Muscle layer of colon (tissue), 2 donors: Measurements from ENCODE around the gene CACNA1D.

Experiments used
- H3K27ac ChIP-seq: one replicate; pipeline ENCODE4 v1.7.0; 2013; ENCODE audit warnings: low read depth, mild to moderate bottlenecking, low read length, moderate library complexity
- H3K27me3 ChIP-seq, 2 donors: one replicate each; pipeline ENCODE4 v1.7.0; 2013; ENCODE audit warnings: low read length in 2 of 2, mild to moderate bottlenecking in 2 of 2; ENCODE audit not compliant: insufficient read depth in 2 of 2, control insufficient read depth in 1 of 2
- H3K36me3 ChIP-seq: one replicate; pipeline ENCODE4 v1.7.0; 2013; ENCODE audit warnings: mild to moderate bottlenecking, low read length; ENCODE audit not compliant: insufficient read depth
- H3K4me1 ChIP-seq: one replicate; pipeline ENCODE4 v1.7.0; 2013; ENCODE audit warnings: mild to moderate bottlenecking, low read length; ENCODE audit not compliant: insufficient read depth
- H3K4me3 ChIP-seq, 2 donors: one replicate each; pipeline ENCODE4 v1.7.0; 2013; ENCODE audit warnings: low read length in 2 of 2, low read depth in 1 of 2, mild to moderate bottlenecking in 1 of 2, moderate library complexity in 1 of 2
- H3K9ac ChIP-seq: one replicate; pipeline ENCODE4 v1.7.0; 2013; ENCODE audit warnings: low read length
- H3K9me3 ChIP-seq: one replicate; pipeline ENCODE4 v1.7.0; 2013; ENCODE audit warnings: mild to moderate bottlenecking, low read length
- donor health status: abdominal sarcoma.
- donor health status: Adenocarcinoma of cecum.

Gene CACNA1D

DNA sequence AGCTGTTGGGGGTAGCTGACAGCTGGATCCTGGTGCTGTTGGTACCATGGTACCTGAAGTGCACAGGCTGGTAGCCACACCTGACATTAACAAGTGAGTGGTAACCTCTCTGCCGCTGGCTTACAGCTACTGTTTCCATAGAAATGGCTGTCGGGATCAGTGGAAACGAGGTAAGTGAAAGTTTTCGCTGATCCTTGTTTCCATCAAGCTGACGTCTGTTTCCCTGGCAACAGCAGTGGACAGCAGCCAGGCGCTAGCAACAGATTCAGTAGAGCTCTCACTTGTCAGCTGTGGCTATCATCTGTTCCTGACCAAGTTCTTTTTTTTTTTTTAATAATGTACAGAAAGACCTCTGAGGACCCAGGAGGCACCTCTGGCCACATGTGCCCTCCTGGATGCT lies 185.6 kb downstream of the CACNA1D start:
- no peak overlapping the region for H3K4me3 ChIP-seq
- no peak overlapping the region for H3K27ac ChIP-seq

DNA sequence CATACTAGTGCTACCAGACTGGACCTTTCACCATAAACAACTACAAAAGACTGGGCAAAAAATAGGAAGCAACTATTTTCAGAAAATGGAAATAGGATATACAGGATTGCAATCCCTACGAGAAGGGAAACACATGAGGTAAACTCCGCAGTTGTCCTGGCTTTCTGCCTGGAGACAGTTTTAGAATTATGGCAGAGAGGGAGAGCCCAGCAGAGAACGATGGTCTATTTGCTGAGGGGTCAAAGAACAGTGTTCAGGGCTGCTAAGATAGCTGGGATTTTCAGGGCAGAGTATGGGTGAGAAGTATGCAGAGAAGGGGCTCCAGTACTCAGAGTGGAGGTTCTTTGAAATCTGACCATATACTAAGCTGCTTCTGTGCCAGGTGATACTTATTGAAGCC lies 188.4 kb downstream of the CACNA1D start:
- H3K4me1 ChIP-seq: no peaks in the 10 kb centered on the region
- H3K4me3 ChIP-seq: no peak overlapping the region
- H3K27me3 ChIP-seq: peaks cover 0 to 4% of the 10 kb centered on the region in 2 donors
- no peak overlapping the region for H3K27ac ChIP-seq
- no peak overlapping the region for H3K9ac ChIP-seq
- no peaks in the 10 kb centered on the region for H3K36me3 ChIP-seq
- H3K9me3 ChIP-seq: no peaks in the 10 kb centered on the region

More for the DNA sequence above, 185.6 kb downstream of the CACNA1D start:
- H3K27me3 ChIP-seq: peaks cover 0 to 4% of the 10 kb centered on the region in 2 donors
- no peaks in the 10 kb centered on the region for H3K4me1 ChIP-seq
- H3K9me3 ChIP-seq: no peaks in the 10 kb centered on the region
- H3K9ac ChIP-seq: no peak overlapping the region
- H3K36me3 ChIP-seq: no peaks in the 10 kb centered on the region

GRCh38 chr3:53688066-53688465 lies 193.7 kb downstream of the CACNA1D start:
- Histone ChIP-seq H3K9me3 (no peaks in the 10 kb centered on the region), H3K27me3 (no peaks in the 10 kb centered on the region), H3K9ac (no peak overlapping the region), H3K4me1 (no peaks in the 10 kb centered on the region), H3K27ac (no peak overlapping the region), H3K4me3 (no peak overlapping the region), H3K36me3 (no peaks in the 10 kb centered on the region)

DNA sequence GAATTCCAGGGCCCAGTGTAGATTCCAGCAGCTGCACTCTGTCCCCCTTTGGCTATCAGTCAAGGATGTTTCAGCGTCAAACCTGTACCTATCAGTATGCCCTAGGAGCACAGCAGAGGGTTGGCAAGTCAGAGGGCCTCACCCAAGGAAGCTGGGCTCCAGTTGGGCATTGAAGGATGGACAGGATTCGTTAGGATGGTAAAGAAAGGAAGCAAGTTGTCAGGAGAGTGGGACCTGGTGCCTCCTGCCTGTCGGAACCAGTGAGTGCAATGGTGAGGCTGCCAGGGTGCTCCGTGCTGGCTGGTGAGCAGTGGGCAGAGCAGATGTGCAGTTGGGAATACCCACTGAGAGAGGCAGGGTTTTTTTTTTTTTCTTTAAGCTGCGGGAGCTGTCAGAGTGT lies 194.6 kb downstream of the CACNA1D start:
- no peaks in the 10 kb centered on the region for H3K36me3 ChIP-seq
- no peaks in the 10 kb centered on the region for H3K27me3 ChIP-seq
- no peaks in the 10 kb centered on the region for H3K9me3 ChIP-seq
- H3K27ac ChIP-seq: no peak overlapping the region
- no peak overlapping the region for H3K9ac ChIP-seq
- H3K4me3 ChIP-seq: no peak overlapping the region
- no peaks in the 10 kb centered on the region for H3K4me1 ChIP-seq

DNA sequence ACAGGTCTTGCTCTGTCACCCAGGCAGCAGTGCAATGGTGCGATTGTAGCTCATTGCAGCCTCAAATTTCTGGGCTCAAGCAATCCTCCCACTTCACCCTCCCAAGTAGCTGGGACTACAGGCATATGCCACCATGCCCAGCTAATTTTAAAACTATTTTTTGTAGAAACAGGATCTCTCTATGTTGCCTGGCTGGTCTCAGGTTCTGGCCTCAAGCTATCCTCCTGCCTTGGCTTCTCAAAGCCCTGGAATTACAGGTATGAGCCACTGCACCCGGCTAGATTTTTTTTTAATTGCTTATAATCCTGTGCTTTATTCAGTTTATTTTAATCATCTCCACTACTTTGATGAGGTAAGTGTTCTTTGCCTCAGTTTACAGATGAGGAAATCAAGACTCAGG lies 195.3 kb downstream of the CACNA1D start:
- Histone ChIP-seq H3K27ac (no peak overlapping the region), H3K4me1 (no peaks in the 10 kb centered on the region), H3K9ac (no peak overlapping the region), H3K36me3 (no peaks in the 10 kb centered on the region), H3K27me3 (no peaks in the 10 kb centered on the region), H3K9me3 (no peaks in the 10 kb centered on the region), H3K4me3 (no peak overlapping the region)

DNA sequence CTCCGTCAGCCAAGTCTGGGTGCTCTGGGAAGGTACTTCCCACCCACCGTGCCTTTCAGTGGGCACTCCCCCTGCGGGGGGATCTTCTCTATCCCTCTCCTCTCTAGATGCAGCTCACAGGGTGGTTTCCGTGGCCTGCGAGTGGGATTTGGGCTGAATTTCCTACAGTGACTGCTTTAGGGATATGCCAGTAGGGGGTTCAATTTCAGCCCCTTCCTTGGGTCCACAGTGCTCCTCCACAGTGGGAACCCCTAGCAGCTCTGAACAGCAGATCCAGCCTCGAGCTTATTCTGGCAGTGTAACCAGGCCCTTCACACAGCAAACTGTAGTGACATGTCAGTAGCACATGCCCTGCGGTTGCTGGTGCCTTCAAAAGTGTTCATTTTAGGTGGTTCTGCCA lies 196.1 kb downstream of the CACNA1D start:
- Histone ChIP-seq H3K27me3 (no peaks in the 10 kb centered on the region), H3K4me3 (no peak overlapping the region), H3K9ac (no peak overlapping the region), H3K27ac (no peak overlapping the region), H3K9me3 (no peaks in the 10 kb centered on the region), H3K4me1 (no peaks in the 10 kb centered on the region), H3K36me3 (no peaks in the 10 kb centered on the region)

DNA sequence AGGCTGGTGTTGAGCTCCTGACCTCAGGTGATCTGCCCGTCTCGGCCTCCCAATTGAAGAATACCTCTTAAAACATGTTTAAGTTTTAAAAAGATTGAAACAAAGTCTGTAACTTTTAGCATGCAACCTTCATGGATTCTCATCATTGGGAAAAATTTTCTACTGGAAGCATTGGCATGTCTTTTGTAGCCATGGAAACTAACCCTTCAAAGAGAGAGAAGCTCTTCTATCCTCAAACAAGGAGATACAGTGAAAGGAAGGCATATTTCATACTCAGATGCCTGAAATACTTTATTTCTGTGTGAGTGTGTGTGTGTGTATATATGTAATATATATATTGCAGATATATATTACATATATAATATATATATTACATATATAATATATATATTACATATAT lies 196.9 kb downstream of the CACNA1D start:
- no peak overlapping the region for H3K4me3 ChIP-seq
- H3K36me3 ChIP-seq: no peaks in the 10 kb centered on the region
- no peaks in the 10 kb centered on the region for H3K27me3 ChIP-seq
- no peak overlapping the region for H3K9ac ChIP-seq
- no peaks in the 10 kb centered on the region for H3K4me1 ChIP-seq
- no peaks in the 10 kb centered on the region for H3K9me3 ChIP-seq
- no peak overlapping the region for H3K27ac ChIP-seq

- no peaks in the 10 kb centered on the region for H3K9me3 ChIP-seq
- H3K36me3 ChIP-seq: no peaks in the 10 kb centered on the region
- H3K4me3 ChIP-seq: no peak overlapping the region
- H3K4me1 ChIP-seq: no peaks in the 10 kb centered on the region
- H3K27me3 ChIP-seq: no peaks in the 10 kb centered on the region
- no peak overlapping the region for H3K9ac ChIP-seq
- H3K27ac ChIP-seq: no peak overlapping the region
Observed at GRCh38 chr3:53691885-53692284, 197.5 kb downstream of the CACNA1D start.

- Histone ChIP-seq H3K9ac (no peak overlapping the region), H3K27ac (no peak overlapping the region), H3K4me3 (no peak overlapping the region), H3K4me1 (no peaks in the 10 kb centered on the region), H3K9me3 (no peaks in the 10 kb centered on the region), H3K36me3 (no peaks in the 10 kb centered on the region), H3K27me3 (no peaks in the 10 kb centered on the region)
Observed at GRCh38 chr3:53693451-53693850, 199.0 kb downstream of the CACNA1D start.

- H3K9me3 ChIP-seq: no peaks in the 10 kb centered on the region
- no peaks in the 10 kb centered on the region for H3K4me1 ChIP-seq
- no peak overlapping the region for H3K27ac ChIP-seq
- no peak overlapping the region for H3K9ac ChIP-seq
- no peak overlapping the region for H3K4me3 ChIP-seq
- no peaks in the 10 kb centered on the region for H3K27me3 ChIP-seq
- no peaks in the 10 kb centered on the region for H3K36me3 ChIP-seq
Observed at GRCh38 chr3:53694046-53694445, 199.6 kb downstream of the CACNA1D start.

GRCh38 chr3:53694666-53695323 lies 200.4 kb downstream of the CACNA1D start:
- H3K4me1 ChIP-seq: no peaks in the 10 kb centered on the region
- no peaks in the 10 kb centered on the region for H3K9me3 ChIP-seq
- no peak overlapping the region for H3K4me3 ChIP-seq
- no peak overlapping the region for H3K9ac ChIP-seq
- no peaks in the 10 kb centered on the region for H3K27me3 ChIP-seq
- no peaks in the 10 kb centered on the region for H3K36me3 ChIP-seq
- no peak overlapping the region for H3K27ac ChIP-seq

GRCh38 chr3:53695324-53695690 lies 200.9 kb downstream of the CACNA1D start:
- Histone ChIP-seq H3K27me3 (no peaks in the 10 kb centered on the region), H3K27ac (no peak overlapping the region), H3K36me3 (no peaks in the 10 kb centered on the region), H3K4me1 (no peaks in the 10 kb centered on the region), H3K4me3 (no peak overlapping the region), H3K9me3 (no peaks in the 10 kb centered on the region), H3K9ac (no peak overlapping the region)
